Endothelial cell of umbilical vein (primary cell): ENCODE data around the gene ERGIC1. TPM values are rescaled to one million over a fixed set of nuclear protein-coding genes. Genes with fewer than 3 reads are reported as not detected.

ENCODE experiments used
- BruUV-seq: library from RNA; stranded (reverse); fragments of 400-500 nt; replicated peaks from 2 replicates; lab custom pipeline; 2021; lab: Mats Ljungman, UMichigan
- CTCF ChIA-PET: fragments of 300-600, 350-600 bp; sonication (Branson Sonifier 250); formaldehyde crosslinking; loops from one replicate; lab custom pipeline; 2021; ENCODE audit warnings: antibody characterized with exemption, inconsistent platforms; lab: Charles Lee
- POLR2A ChIA-PET: fragments of 300-600, 350-600 bp; sonication (Branson Sonifier 250); formaldehyde crosslinking; loops from one replicate; lab custom pipeline; 2021; ENCODE audit warnings: antibody characterized with exemption, inconsistent platforms; lab: Charles Lee
- DNase-seq: peaks from one replicate; pipeline ENCODE4 v3.0.0-alpha.2; 2011; ENCODE audit warnings: low read depth, low spot score
- FAIRE-seq: peaks from 2 replicates; lab custom pipeline; 2011; peaks lifted over from hg19 to GRCh38; lab: Jason Lieb, UNC
- H2AFZ ChIP-seq: 2 replicates; pipeline ENCODE4 v1.6.0; 2012; ENCODE audit warnings: low read depth, low read length, control low read depth, inconsistent platforms
- H3K27ac ChIP-seq: 2 replicates; pipeline ENCODE4 v1.5.1; 2011; ENCODE audit warnings: low read depth, mild to moderate bottlenecking, control low read depth, low read length, moderate library complexity; ENCODE audit not compliant: insufficient read depth
- H3K27me3 ChIP-seq, 2 experiments: 2 replicates each; pipeline versions ENCODE4 v1.6.0 to v1.6.1; 2011; ENCODE audit warnings: low read length in 2 of 2, mixed read lengths in 1 of 2; ENCODE audit not compliant: control insufficient read depth in 2 of 2, insufficient read depth in 2 of 2
- H3K36me3 ChIP-seq, 2 experiments: 2 replicates in 1 of 2; 3 replicates in 1 of 2; pipeline ENCODE4 v1.5.1; 2011; ENCODE audit warnings: low read length in 2 of 2, mild to moderate bottlenecking in 1 of 2, moderate library complexity in 1 of 2; ENCODE audit not compliant: control insufficient read depth in 2 of 2, insufficient read depth in 2 of 2; ENCODE audit errors: extremely low read depth in 1 of 2
- H3K4me1 ChIP-seq: 3 replicates; pipeline ENCODE4 v1.5.1; 2011; ENCODE audit warnings: mild to moderate bottlenecking, low read length; ENCODE audit not compliant: control insufficient read depth, insufficient read depth; ENCODE audit errors: extremely low read depth
- H3K4me2 ChIP-seq: 2 replicates; pipeline ENCODE4 v1.6.1; 2011; ENCODE audit warnings: low read length, control low read depth, mixed read lengths; ENCODE audit not compliant: insufficient read depth
- H3K4me3 ChIP-seq, 3 experiments: fragments of 200-600 bp in 1 of 3; sonication (generic), shearing (Covaris generic) in 1 of 3; replicated peaks in 1 of 3; 2 replicates each; pipeline ENCODE4 v1.5.1; 2011 to 2016; ENCODE audit warnings: control low read depth in 3 of 3, low read length in 3 of 3, mild to moderate bottlenecking in 2 of 3, inconsistent platforms in 1 of 3, low read depth in 1 of 3, moderate library complexity in 1 of 3; ENCODE audit not compliant: insufficient read depth in 1 of 3
- H3K79me2 ChIP-seq: 2 replicates; pipeline ENCODE4 v1.6.0; 2012; ENCODE audit warnings: low read length, inconsistent platforms; ENCODE audit not compliant: control insufficient read depth, insufficient read depth
- H3K9ac ChIP-seq: replicated peaks from 2 replicates; pipeline ENCODE3; 2011; ENCODE audit warnings: low read length, control low read depth; ENCODE audit not compliant: insufficient read depth; ENCODE audit errors: extremely low read depth
- H3K9me1 ChIP-seq: replicated peaks from 3 replicates; pipeline ENCODE4 v1.6.0; 2011; ENCODE audit warnings: mild to moderate bottlenecking, low read length; ENCODE audit not compliant: control insufficient read depth, insufficient read depth; ENCODE audit errors: extremely low read depth
- H3K9me3 ChIP-seq: replicated peaks from 2 replicates; pipeline ENCODE4 v1.5.1; 2012; ENCODE audit warnings: low read length, inconsistent platforms; ENCODE audit not compliant: control insufficient read depth, insufficient read depth
- H4K20me1 ChIP-seq: replicated peaks from 2 replicates; pipeline ENCODE3; 2011; ENCODE audit warnings: mild to moderate bottlenecking, low read length; ENCODE audit not compliant: control insufficient read depth, insufficient read depth; ENCODE audit errors: extremely low read depth
- EZH2 ChIP-seq: IDR thresholded peaks from 2 replicates; pipeline ENCODE4 v1.6.1; 2012; ENCODE audit warnings: borderline replicate concordance, low read depth, mild to moderate bottlenecking, moderate library complexity, low read length, inconsistent platforms; ENCODE audit not compliant: severe bottlenecking
- FOS ChIP-seq: IDR thresholded peaks from 2 replicates; pipeline ENCODE4 v1.6.1; 2011; ENCODE audit warnings: mild to moderate bottlenecking, low read length, moderate library complexity, borderline replicate concordance; ENCODE audit not compliant: insufficient read depth
- GATA2 ChIP-seq: IDR thresholded peaks from 2 replicates; pipeline ENCODE4 v1.7.0; 2011; ENCODE audit warnings: low read depth, mild to moderate bottlenecking, moderate library complexity, mixed read lengths, low read length; ENCODE audit not compliant: insufficient read length, insufficient read depth
- JUN ChIP-seq: IDR thresholded peaks from 2 replicates; pipeline ENCODE4 v1.6.1; 2011; ENCODE audit warnings: borderline replicate concordance, low read depth; ENCODE audit not compliant: insufficient read length, insufficient read depth
- MYC ChIP-seq: IDR thresholded peaks from one replicate; pipeline ENCODE4 v1.6.1; 2011; ENCODE audit warnings: mild to moderate bottlenecking, low read depth, low read length
- POLR2A ChIP-seq: IDR thresholded peaks from 2 replicates; pipeline ENCODE4 v1.6.1; 2012; ENCODE audit warnings: low read depth, mild to moderate bottlenecking, control low read depth, low read length
- POLR2AphosphoS5 ChIP-seq: IDR thresholded peaks from 2 replicates; pipeline ENCODE4 v1.6.1; 2012; ENCODE audit warnings: low read depth, mild to moderate bottlenecking, control low read depth, low read length, moderate library complexity; ENCODE audit not compliant: insufficient read depth
- dilution Hi-C: fragments of 300-500 bp; cut with MboI; formaldehyde crosslinking; loops from one replicate; pipeline ENCODE4 v1.15.0; 2019; ENCODE audit warnings: low sequenced_read_pairs; ENCODE audit not compliant: extremely low pct_ligation_motif_present
- intact Hi-C: fragments of 100-400 bp; cut with micrococcal nuclease; formaldehyde crosslinking; loops from one replicate; pipeline ENCODE4 v1.10.0; 2022
- polyA plus RNA-seq, 4 experiments: library from polyadenylated mRNA; depleted of rRNA in 3 of 4; stranded (reverse) in 3 of 4; unstranded in 1 of 4; fragments of >200 nt; gene quantifications; 2 replicates each; pipeline versions ENCODE4 v1.2.1 to v1.2.3, GENCODE V29; 2011 to 2012; ENCODE audit warnings: missing spikeins in 1 of 4
- total RNA-seq: library from RNA; stranded (reverse); gene quantifications from 2 replicates; pipeline ENCODE4 v1.2.3, GENCODE V29; 2021
- TF ChIP-seq, protein P1 (sequence below), 2 donors: IDR thresholded peaks; 1 replicate in 1 of 2; 2 replicates in 1 of 2; pipeline ENCODE4 v1.5.1; 2011; ENCODE audit warnings: low read length in 2 of 2, mild to moderate bottlenecking in 2 of 2, moderate library complexity in 2 of 2, control low read depth in 1 of 2, inconsistent platforms in 1 of 2, low read depth in 1 of 2; ENCODE audit not compliant: insufficient read depth in 1 of 2; ENCODE audit errors: extremely low read depth in 1 of 2
- TF ChIP-seq, protein P2 (sequence below): IDR thresholded peaks from 2 replicates; pipeline ENCODE4 v1.6.1; 2011; ENCODE audit not compliant: insufficient read depth, insufficient read length

ERGIC1 gene
- total and polyA plus RNA-seq, 2 donors (not counting 3 experiments of a cell fraction or from before 2014, with no cell fraction given), result 105 to 109 TPM

DNA sequence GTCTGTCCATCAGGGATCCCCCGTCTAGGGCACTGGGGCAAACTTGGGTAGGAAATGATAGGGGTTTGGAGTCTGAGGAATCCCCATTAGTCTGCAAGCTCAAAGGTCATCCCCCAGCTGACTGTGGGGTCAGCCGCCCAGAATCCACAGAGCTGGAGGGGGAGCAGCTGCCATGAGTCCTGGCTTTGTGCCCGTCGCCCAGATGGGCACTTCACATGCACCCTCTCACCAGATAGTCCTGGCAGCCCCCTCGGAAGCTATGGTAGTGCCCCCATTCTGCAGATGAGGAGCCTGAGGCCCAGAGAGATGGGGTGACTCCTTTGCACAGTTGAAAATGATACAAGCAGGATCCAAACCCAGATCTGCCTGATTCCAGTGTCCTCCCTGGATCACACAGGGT is 89.5 kb downstream of the ERGIC1 start:
- Histone ChIP-seq H2AFZ (no peak overlapping the region), H3K4me3 (no peak overlapping the region), H4K20me1 (no peaks in the 10 kb centered on the region), H3K27ac (no peak overlapping the region), H3K36me3 (peaks cover 0 to 18% of the 10 kb centered on the region in 2 experiments), H3K4me2 (no peak overlapping the region), H3K4me1 (no peaks in the 10 kb centered on the region), H3K9ac (no peak overlapping the region), H3K79me2 (no peaks in the 10 kb centered on the region), H3K27me3 (no peaks in the 10 kb centered on the region), H3K9me1 (no peaks in the 10 kb centered on the region), H3K9me3 (no peaks in the 10 kb centered on the region)
- no peak for FAIRE-seq
- intact Hi-C loops (no loop called here), dilution Hi-C loops (no loop called here)
- CTCF ChIA-PET, result interaction anchor here (2.0 kb wide), 1 partner anchor 209 kb away, joined by 7 read pairs; no protein-coding TSS in a partner anchor
- BruUV-seq, result no TSS peak
- POLR2A ChIA-PET, result no interaction called here
- no peak for DNase-seq
- TF ChIP-seq GATA2 (no peak), POLR2A (no peak), MYC (no peak)
- TF ChIP-seq, protein P1, sequence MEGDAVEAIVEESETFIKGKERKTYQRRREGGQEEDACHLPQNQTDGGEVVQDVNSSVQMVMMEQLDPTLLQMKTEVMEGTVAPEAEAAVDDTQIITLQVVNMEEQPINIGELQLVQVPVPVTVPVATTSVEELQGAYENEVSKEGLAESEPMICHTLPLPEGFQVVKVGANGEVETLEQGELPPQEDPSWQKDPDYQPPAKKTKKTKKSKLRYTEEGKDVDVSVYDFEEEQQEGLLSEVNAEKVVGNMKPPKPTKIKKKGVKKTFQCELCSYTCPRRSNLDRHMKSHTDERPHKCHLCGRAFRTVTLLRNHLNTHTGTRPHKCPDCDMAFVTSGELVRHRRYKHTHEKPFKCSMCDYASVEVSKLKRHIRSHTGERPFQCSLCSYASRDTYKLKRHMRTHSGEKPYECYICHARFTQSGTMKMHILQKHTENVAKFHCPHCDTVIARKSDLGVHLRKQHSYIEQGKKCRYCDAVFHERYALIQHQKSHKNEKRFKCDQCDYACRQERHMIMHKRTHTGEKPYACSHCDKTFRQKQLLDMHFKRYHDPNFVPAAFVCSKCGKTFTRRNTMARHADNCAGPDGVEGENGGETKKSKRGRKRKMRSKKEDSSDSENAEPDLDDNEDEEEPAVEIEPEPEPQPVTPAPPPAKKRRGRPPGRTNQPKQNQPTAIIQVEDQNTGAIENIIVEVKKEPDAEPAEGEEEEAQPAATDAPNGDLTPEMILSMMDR (IDR thresholded peaks at IDR 0.05; ENCODE audit: extremely low read depth in 1 of 2, insufficient read depth in 1 of 2, low read depth in 1 of 2, low read length in 2 of 2), result no peak

DNA sequence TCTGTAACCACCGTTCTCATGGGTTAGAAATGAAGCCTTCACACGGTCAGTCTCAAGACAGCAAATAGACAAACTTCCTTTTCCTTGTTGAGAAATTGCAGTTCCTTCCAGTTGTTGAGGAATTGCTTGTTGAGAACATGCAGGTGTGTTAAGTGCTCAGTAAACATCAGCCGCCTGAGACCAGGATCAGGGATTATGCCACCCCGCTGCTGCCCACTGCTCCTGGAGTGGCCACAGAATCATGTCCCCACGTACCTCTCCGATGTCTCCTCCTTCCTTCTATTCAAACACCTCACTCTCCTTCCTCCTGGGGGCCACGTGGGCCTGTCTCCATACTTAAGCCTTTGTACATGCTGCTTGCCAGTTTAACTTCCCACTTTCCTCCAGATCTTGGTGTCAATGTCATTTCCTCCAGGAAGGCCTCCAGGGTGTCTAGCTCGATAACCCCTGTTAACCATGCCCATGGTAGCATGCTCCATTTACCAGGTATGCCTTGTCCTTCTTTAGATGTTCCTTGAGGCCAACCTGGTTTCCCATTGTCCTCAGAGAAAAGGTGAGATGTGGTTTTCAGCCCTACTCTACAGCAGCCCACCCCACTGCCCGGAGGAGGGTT is 91.4 kb downstream of the ERGIC1 start:
- Histone ChIP-seq H3K27ac (no peak overlapping the region), H3K27me3 (no peaks in the 10 kb centered on the region), H3K36me3 (peaks cover 0 to 10% of the 10 kb centered on the region in 2 experiments), H3K9me3 (no peaks in the 10 kb centered on the region), H4K20me1 (no peaks in the 10 kb centered on the region), H3K4me3 (no peak overlapping the region), H3K4me1 (peaks cover 13% of the 10 kb centered on the region), H3K4me2 (no peak overlapping the region), H3K79me2 (no peaks in the 10 kb centered on the region), H3K9ac (no peak overlapping the region), H3K9me1 (no peaks in the 10 kb centered on the region), H2AFZ (no peak overlapping the region)
- FAIRE-seq (no peak), DNase-seq (no peak)
- dilution Hi-C loops, result no loop called here
- CTCF ChIA-PET, result no interaction called here
- intact Hi-C loops, result no loop called here
- TF ChIP-seq POLR2AphosphoS5 (no peak), POLR2A (no peak), MYC (no peak), EZH2 (no peak), JUN (no peak), FOS (no peak), GATA2 (no peak)
- TF ChIP-seq, protein P2, sequence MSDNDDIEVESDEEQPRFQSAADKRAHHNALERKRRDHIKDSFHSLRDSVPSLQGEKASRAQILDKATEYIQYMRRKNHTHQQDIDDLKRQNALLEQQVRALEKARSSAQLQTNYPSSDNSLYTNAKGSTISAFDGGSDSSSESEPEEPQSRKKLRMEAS, result no peak
- TF ChIP-seq, protein P1 (IDR thresholded peaks at IDR 0.05; ENCODE audit: extremely low read depth in 1 of 2, insufficient read depth in 1 of 2, low read depth in 1 of 2, low read length in 2 of 2), result no peak
- POLR2A ChIA-PET, result no interaction called here
- BruUV-seq, result no TSS peak
